Measurements from ENCODE around the gene SEZ6.

SEZ6 gene

GRCh38 chr17:28969706-28970393 lies 36.0 kb downstream of the SEZ6 start:
- no peak for TF ChIP-seq Cebpa-rat (IDR thresholded peaks at IDR 0.05)
- H3K27ac ChIP-seq, result peak overlapping the region in 1 of 11 experiments; percentile 21; a peak in 1 of 22 replicates
- H3K4me1 ChIP-seq, result peaks cover 46 to 90% (median 72%) of the 10 kb centered on the region in 10 experiments
- H3K9me3 ChIP-seq (replicated peaks in 1 of 11), result no peaks in the 10 kb centered on the region
- no peaks in the 10 kb centered on the region for H3K27me3 ChIP-seq
- H3K9ac ChIP-seq, result peak overlapping the region in 3 of 11 experiments; percentile 2 to 46 (median 9); a peak in 2 of 22 replicates
- no peak overlapping the region for H3K4me3 ChIP-seq
- no peaks in the 10 kb centered on the region for H4K20me1 ChIP-seq
- no peaks in the 10 kb centered on the region for H3K36me3 ChIP-seq
- H3K4me2 ChIP-seq, result peak overlapping the region in 9 of 11 experiments; percentile 15 to 50 (median 40); a peak in 16 of 22 replicates

- Histone ChIP-seq H3K4me1 (peaks cover 45 to 80% (median 63%) of the 10 kb centered on the region in 10 experiments), H3K9ac (no peak overlapping the region), H3K36me3 (no peaks in the 10 kb centered on the region), H3K9me3 (replicated peaks in 1 of 11) (no peaks in the 10 kb centered on the region), H3K27ac (no peak overlapping the region), H3K4me3 (no peak overlapping the region), H4K20me1 (no peaks in the 10 kb centered on the region), H3K4me2 (peak overlapping the region in 4 of 11 experiments; percentile 58 to 68 (median 64); a peak in 3 of 22 replicates), H3K27me3 (no peaks in the 10 kb centered on the region)
- no peak for TF ChIP-seq Cebpa-rat (IDR thresholded peaks at IDR 0.05)
These were observed 36.9 kb downstream of the SEZ6 start for GRCh38 chr17:28968914-28969295.

GRCh38 chr17:28968231-28968913 lies 37.5 kb downstream of the SEZ6 start:
- H3K9ac ChIP-seq, result no peak overlapping the region
- no peak overlapping the region for H3K4me3 ChIP-seq
- H3K27ac ChIP-seq, result peak overlapping the region in 4 of 11 experiments; percentile 48 to 69 (median 63); a peak in 6 of 22 replicates
- H4K20me1 ChIP-seq, result no peaks in the 10 kb centered on the region
- peaks cover 45 to 75% (median 58%) of the 10 kb centered on the region in 10 experiments for H3K4me1 ChIP-seq
- H3K9me3 ChIP-seq (replicated peaks in 1 of 11), result no peaks in the 10 kb centered on the region
- TF ChIP-seq Cebpa-rat (IDR thresholded peaks at IDR 0.05), result no peak
- no peaks in the 10 kb centered on the region for H3K27me3 ChIP-seq
- peak overlapping the region; percentile 23 to 68 (median 59); a peak in 21 of 22 replicates for H3K4me2 ChIP-seq
- H3K36me3 ChIP-seq, result no peaks in the 10 kb centered on the region

- TF ChIP-seq Cebpa-rat (IDR thresholded peaks at IDR 0.05), result no peak
- Histone ChIP-seq H3K4me1 (peaks cover 45 to 66% (median 51%) of the 10 kb centered on the region in 10 experiments), H3K27me3 (no peaks in the 10 kb centered on the region), H3K4me2 (peak overlapping the region; percentile 23 to 68 (median 59)), H3K4me3 (no peak overlapping the region), H3K27ac (peak overlapping the region; percentile 7 to 70 (median 57); a peak in 19 of 22 replicates), H3K36me3 (no peaks in the 10 kb centered on the region), H3K9ac (peak overlapping the region in 8 of 11 experiments; percentile 1 to 51 (median 10); a peak in 7 of 22 replicates), H4K20me1 (no peaks in the 10 kb centered on the region), H3K9me3 (replicated peaks in 1 of 11) (no peaks in the 10 kb centered on the region)
These were observed 38.4 kb downstream of the SEZ6 start for GRCh38 chr17:28967221-28968135.

GRCh38 chr17:28963841-28964240 lies 42.0 kb downstream of the SEZ6 start:
- no peaks in the 10 kb centered on the region for H3K27me3 ChIP-seq

GRCh38 chr17:28963055-28963611 lies 42.7 kb downstream of the SEZ6 start:
- Histone ChIP-seq H4K20me1 (no peaks in the 10 kb centered on the region), H3K9me3 (replicated peaks in 1 of 11) (no peaks in the 10 kb centered on the region), H3K9ac (no peak overlapping the region), H3K27me3 (no peaks in the 10 kb centered on the region), H3K27ac (no peak overlapping the region), H3K4me2 (no peak overlapping the region), H3K4me3 (no peak overlapping the region), H3K36me3 (no peaks in the 10 kb centered on the region), H3K4me1 (peaks cover 23 to 28% (median 26%) of the 10 kb centered on the region in 10 experiments)
- no peak for TF ChIP-seq Cebpa-rat (IDR thresholded peaks at IDR 0.05)

More at GRCh38 chr17:28963841-28964240, 42.0 kb downstream of the SEZ6 start:
- TF ChIP-seq Cebpa-rat (IDR thresholded peaks at IDR 0.05), result no peak
- no peak overlapping the region for H3K27ac ChIP-seq
- H3K9ac ChIP-seq, result no peak overlapping the region
- no peaks in the 10 kb centered on the region for H3K36me3 ChIP-seq
- peaks cover 27 to 33% (median 32%) of the 10 kb centered on the region in 10 experiments for H3K4me1 ChIP-seq
- no peaks in the 10 kb centered on the region for H4K20me1 ChIP-seq
- H3K4me2 ChIP-seq, result no peak overlapping the region
- no peaks in the 10 kb centered on the region for H3K9me3 ChIP-seq (replicated peaks in 1 of 11)
- H3K4me3 ChIP-seq, result no peak overlapping the region

- Histone ChIP-seq H3K4me3 (no peak overlapping the region), H3K36me3 (no peaks in the 10 kb centered on the region), H3K9ac (peak overlapping the region in 2 of 11 experiments; percentile 2 to 6; a peak in 2 of 22 replicates), H3K9me3 (replicated peaks in 1 of 11) (no peaks in the 10 kb centered on the region), H3K4me2 (no peak overlapping the region), H3K27ac (no peak overlapping the region), H3K27me3 (no peaks in the 10 kb centered on the region), H3K4me1 (peaks cover 6 to 10% (median 8%) of the 10 kb centered on the region in 10 experiments; a peak in 17 of 20 replicates), H4K20me1 (no peaks in the 10 kb centered on the region)
- TF ChIP-seq Cebpa-rat (IDR thresholded peaks at IDR 0.05), result no peak
These were observed 44.4 kb downstream of the SEZ6 start for GRCh38 chr17:28961391-28961790.

- Histone ChIP-seq H3K9ac (no peak overlapping the region), H4K20me1 (no peaks in the 10 kb centered on the region), H3K4me3 (no peak overlapping the region), H3K36me3 (no peaks in the 10 kb centered on the region), H3K4me1 (peaks cover 0 to 3% (median 0%) of the 10 kb centered on the region in 10 experiments; a peak in 2 of 20 replicates), H3K27ac (no peak overlapping the region), H3K9me3 (replicated peaks in 1 of 11) (no peaks in the 10 kb centered on the region), H3K27me3 (no peaks in the 10 kb centered on the region), H3K4me2 (no peak overlapping the region)
- TF ChIP-seq Cebpa-rat (IDR thresholded peaks at IDR 0.05), result no peak
These were observed 45.4 kb downstream of the SEZ6 start for GRCh38 chr17:28960256-28961061.

All from BLaER1 treated with 17β-estradiol and CSF1 and Interleukin-3, amounts not matched to agents 10 nM and 100 nM (cell line).